A673 (cell line): ENCODE measurements around the gene TFCP2L1. TPM values are rescaled to one million over a fixed set of nuclear protein-coding genes. Genes with fewer than 3 reads are reported as not detected.

ENCODE experiments used
- BruUV-seq: library from RNA; stranded (reverse); fragments of 400-500 nt; replicated peaks from 2 replicates; lab custom pipeline; 2021; lab: Mats Ljungman, UMichigan
- CTCF ChIA-PET: fragments of 300-600 bp; sonication (Branson Sonifier 250); formaldehyde crosslinking; loops from one replicate; lab custom pipeline; 2022; ENCODE audit warnings: antibody characterized with exemption; lab: Charles Lee
- POLR2A ChIA-PET: fragments of 300-600 bp; sonication (Branson Sonifier 250); formaldehyde crosslinking; loops from one replicate; lab custom pipeline; 2022; ENCODE audit warnings: antibody characterized with exemption; ENCODE audit not compliant: low non-redundant PET; lab: Charles Lee
- DNase-seq: peaks from one replicate; pipeline ENCODE4 v3.0.0-alpha.2; 2015; ENCODE audit warnings: low spot score
- H3K27ac ChIP-seq: fragments of 200-600 bp; sonication (generic); 2 replicates; pipeline ENCODE4 v1.5.1; 2016; ENCODE audit warnings: mixed run types, low read depth, mild to moderate bottlenecking, mixed read lengths, antibody characterized with exemption, low read length; ENCODE audit not compliant: poor library complexity, severe bottlenecking
- H3K27me3 ChIP-seq: fragments of 200-600 bp; sonication (generic); replicated peaks from 2 replicates; pipeline ENCODE4 v1.6.1; 2017; ENCODE audit warnings: mixed run types, low read depth, mild to moderate bottlenecking, mixed read lengths, antibody characterized with exemption, low read length; ENCODE audit not compliant: insufficient read depth, poor library complexity
- H3K36me3 ChIP-seq: fragments of 200-600 bp; sonication (generic); 2 replicates; pipeline ENCODE4 v1.6.1; 2016; ENCODE audit warnings: mixed run types, mild to moderate bottlenecking, mixed read lengths, antibody characterized with exemption, low read length; ENCODE audit not compliant: insufficient read depth, poor library complexity, severe bottlenecking
- H3K4me1 ChIP-seq: fragments of 200-600 bp; sonication (generic); 2 replicates; pipeline ENCODE4 v1.6.1; 2017; ENCODE audit warnings: mixed run types, mild to moderate bottlenecking, mixed read lengths, antibody characterized with exemption, low read length; ENCODE audit not compliant: insufficient read depth, poor library complexity, severe bottlenecking
- H3K4me3 ChIP-seq: fragments of 200-600 bp; sonication (generic); 2 replicates; pipeline ENCODE4 v1.5.1; 2016; ENCODE audit warnings: low read depth, mixed run types, mild to moderate bottlenecking, mixed read lengths, low read length; ENCODE audit not compliant: poor library complexity, severe bottlenecking
- H3K9me3 ChIP-seq: fragments of 200-600 bp; sonication (generic); 2 replicates; pipeline ENCODE4 v1.6.1; 2016; ENCODE audit warnings: mixed run types, low read depth, mild to moderate bottlenecking, mixed read lengths, antibody characterized with exemption, low read length; ENCODE audit not compliant: poor library complexity, severe bottlenecking
- CTCF ChIP-seq: fragments of 300-800, 200-600 bp; sonication (generic); conservative IDR thresholded peaks from 2 replicates; pipeline ENCODE4 v1.5.1; 2017; ENCODE audit warnings: low read depth, mild to moderate bottlenecking, antibody characterized with exemption, low read length, moderate library complexity, mixed read lengths
- EZH2 ChIP-seq: fragments of 200-600 bp; sonication (generic); IDR thresholded peaks from 2 replicates; pipeline ENCODE4 v1.6.1; 2017; ENCODE audit warnings: borderline replicate concordance, low read depth, mild to moderate bottlenecking, mixed read lengths, antibody characterized with exemption, low read length; ENCODE audit not compliant: poor library complexity, severe bottlenecking
- intact Hi-C: fragments of 100-400 bp; cut with micrococcal nuclease; formaldehyde crosslinking; loops from one replicate; pipeline ENCODE4 v1.10.0; 2022; ENCODE audit not compliant: unreplicated experiment
- total RNA-seq: library from RNA; stranded (reverse); gene quantifications from 2 replicates; pipeline ENCODE4 v1.2.3, GENCODE V29; 2021

TFCP2L1 gene
- total RNA-seq, 1 experiment from 2014 or later = not detected

GRCh38 chr2:121170577-121170976 lies 114.4 kb downstream of the TFCP2L1 start:
- no peaks in the 10 kb centered on the region for H3K9me3 ChIP-seq
- no peaks in the 10 kb centered on the region for H3K27me3 ChIP-seq
- ChIA-PET CTCF (no interaction called here), POLR2A (no interaction called here)
- no peaks in the 10 kb centered on the region for H3K36me3 ChIP-seq
- no peaks in the 10 kb centered on the region for H3K4me1 ChIP-seq
- H3K4me3 ChIP-seq = no peak overlapping the region
- DNase-seq = no peak
- TF ChIP-seq EZH2 = no peak
- TF ChIP-seq CTCF = no peak
- intact Hi-C loops = no loop called here
- BruUV-seq = no TSS peak
- H3K27ac ChIP-seq = no peak overlapping the region

- Histone ChIP-seq H3K9me3 (peaks cover 10% of the 10 kb centered on the region), H3K4me1 (no peaks in the 10 kb centered on the region), H3K27me3 (no peaks in the 10 kb centered on the region), H3K36me3 (no peaks in the 10 kb centered on the region), H3K27ac (no peak overlapping the region), H3K4me3 (no peak overlapping the region)
- CTCF ChIA-PET = no interaction called here
- intact Hi-C loops = no loop called here
- TF ChIP-seq CTCF (no peak), EZH2 (no peak)
- no TSS peak for BruUV-seq
- DNase-seq = no peak
- POLR2A ChIA-PET = no interaction called here
Observed at GRCh38 chr2:121167411-121167810, 117.6 kb downstream of the TFCP2L1 start.

Other genes with a start within 250 kb of the TFCP2L1 start
- gene RNU4ATAC, start 245.7 kb upstream of the TFCP2L1 start, total RNA-seq = not detected in 2 replicates